Motor neuron (in vitro differentiated cells): ENCODE results near the gene SUSD6. TPM values are rescaled to one million over a fixed set of nuclear protein-coding genes. Genes with fewer than 3 reads are reported as not detected.
"Not testable (repeated sequence)": the region's sequence is repeated elsewhere in the genome, so short reads cannot be mapped to it uniquely, and the experiment has no call there.

Experiments
- ATAC-seq, 8 experiments: fragments of 200-7000 bp; cut with Tn5 transposase; replicated peaks in 6 of 8; 2 replicates each; pipeline ENCODE4 v1.8.0; 2021; ENCODE audit warnings: mild to moderate bottlenecking in 8 of 8, moderate library complexity in 8 of 8
- H3K27ac ChIP-seq, 2 donors: fragments of 250-450 bp; sonication (Bioruptor Pico); 2 replicates each; pipeline ENCODE4 v1.9.0; 2021; ENCODE audit warnings: antibody characterized with exemption in 2 of 2, mild to moderate bottlenecking in 2 of 2, moderate library complexity in 1 of 2
- H3K4me1 ChIP-seq, 2 donors: fragments of 250-450 bp; sonication (Bioruptor Pico); replicated peaks in 1 of 2; 2 replicates each; pipeline ENCODE4 v1.6.1; 2021; ENCODE audit warnings: antibody characterized with exemption in 2 of 2, mild to moderate bottlenecking in 2 of 2, moderate library complexity in 1 of 2
- H3K4me3 ChIP-seq, 5 donors: fragments of 250-450 bp; sonication (Bioruptor Pico); 2 replicates each; pipeline ENCODE4 v1.9.0; 2021; ENCODE audit warnings: antibody characterized with exemption in 5 of 5, mild to moderate bottlenecking in 5 of 5, moderate library complexity in 4 of 5
- WGBS, 10 experiments: fragments of 450-650 bp; shearing (Covaris generic); methylation state at CpG; one replicate each; pipeline ENCODE4 v1.0.0; 2022; 5-methylcytosine and 5-hydroxymethylcytosine counted together
- in situ Hi-C, 9 experiments: fragments of 400-800 bp; cut with MboI; loops; one replicate each; pipeline ENCODE4 v1.15.0; 2021; ENCODE audit warnings: low sequenced_read_pairs in 9 of 9, low pct_unique_long_range_greater_than_20kb in 2 of 9; ENCODE audit not compliant: unreplicated experiment in 9 of 9
- total RNA-seq, 8 experiments: library from RNA; unstranded; fragments of 300-600 nt; gene quantifications; 2 replicates each; pipeline versions ENCODE4 v1.2.3 to v1.2.4, GENCODE V29; 2022

Gene SUSD6
- total RNA-seq, 8 experiments from 2014 or later, result 6.5 to 36.3 (median 12.2) TPM

- Histone ChIP-seq H3K4me3 (no peak overlapping the region), H3K4me1 (peaks cover 33 to 35% of the 10 kb centered on the region in 2 donors), H3K27ac (no peak overlapping the region)
- ATAC-seq, result peak in 1 of 8 experiments; percentile 31
- 20 to 100% (median 72%) methylated on average over 1 to 4 of the region's 4 CpGs; no CpG with 5 or more reads in 1 of the 10 experiments for WGBS, 10 experiments
- in situ Hi-C loops, result no loop called here
Observed at GRCh38 chr14:69631509-69631908, 20.1 kb downstream of the SUSD6 start.

- in situ Hi-C loops, result no loop called here
- peak in 1 of 8 experiments; percentile 27 for ATAC-seq
- Histone ChIP-seq H3K4me1 (peaks cover 34 to 38% of the 10 kb centered on the region in 2 donors), H3K27ac (no peak overlapping the region), H3K4me3 (no peak overlapping the region)
- 0 to 80% (median 44%) methylated on average over 1 to 3 of the region's 4 CpGs; no CpG with 5 or more reads in 4 of the 10 experiments for WGBS, 10 experiments
Observed at GRCh38 chr14:69632164-69632563, 20.8 kb downstream of the SUSD6 start.

- H3K27ac ChIP-seq, result no peak overlapping the region
- in situ Hi-C loops, result no loop called here
- no peak for ATAC-seq
Observed at GRCh38 chr14:69632593-69633151, 21.3 kb downstream of the SUSD6 start.

GRCh38 chr14:69633238-69633637 is 21.8 kb downstream of the SUSD6 start:
- WGBS, 10 experiments, result 49 to 96% (median 65%) methylated on average over 2 to 3 of the region's 4 CpGs
- no peak overlapping the region for H3K27ac ChIP-seq
- peaks cover 44 to 49% of the 10 kb centered on the region in 2 donors for H3K4me1 ChIP-seq

More at GRCh38 chr14:69632593-69633151, 21.3 kb downstream of the SUSD6 start:
- H3K4me3 ChIP-seq, result no peak overlapping the region
- H3K4me1 ChIP-seq, result peaks cover 39 to 44% of the 10 kb centered on the region in 2 donors
- 74 to 100% (median 91%) methylated on average over 2 to 4 of the region's 6 CpGs; no CpG with 5 or more reads in 4 of the 10 experiments for WGBS, 10 experiments

GRCh38 chr14:69635981-69636639 is 24.7 kb downstream of the SUSD6 start:
- H3K27ac ChIP-seq, result no peak overlapping the region
- H3K4me1 ChIP-seq, result peaks cover 37 to 56% of the 10 kb centered on the region in 2 donors
- 57 to 100% (median 78%) methylated on average over 1 to 2 of the region's 4 CpGs; no CpG with 5 or more reads in 4 of the 10 experiments for WGBS, 10 experiments
- no peak overlapping the region for H3K4me3 ChIP-seq
- in situ Hi-C loops, result no loop called here
- peak in 7 of 8 experiments; percentile 9 to 47 (median 38) for ATAC-seq

More at GRCh38 chr14:69633238-69633637, 21.8 kb downstream of the SUSD6 start:
- no peak overlapping the region for H3K4me3 ChIP-seq
- in situ Hi-C loops, result no loop called here
- ATAC-seq, result no peak

- in situ Hi-C loops, result no loop called here
- H3K27ac ChIP-seq, result no peak overlapping the region
- 80 to 100% (median 100%) methylated on average over 1 to 7 of the region's 7 CpGs; no CpG with 5 or more reads in 5 of the 10 experiments for WGBS, 10 experiments
- ATAC-seq, result no peak
- H3K4me1 ChIP-seq, result peaks cover 37 to 52% of the 10 kb centered on the region in 2 donors
- H3K4me3 ChIP-seq, result no peak overlapping the region
Observed at GRCh38 chr14:69636718-69637480, 25.5 kb downstream of the SUSD6 start.

GRCh38 chr14:69637503-69638031 is 26.2 kb downstream of the SUSD6 start:
- H3K27ac ChIP-seq, result no peak overlapping the region
- ATAC-seq, result peak in 7 of 8 experiments; percentile 52 to 87 (median 80)
- no peak overlapping the region for H3K4me3 ChIP-seq
- WGBS, 10 experiments, result 0 to 17% methylated on average over 1 of the region's 3 CpGs; no CpG with 5 or more reads in 8 of the 10 experiments
- H3K4me1 ChIP-seq, result peaks cover 32 to 45% of the 10 kb centered on the region in 2 donors
- in situ Hi-C loops, result no loop called here

- in situ Hi-C loops, result no loop called here
- WGBS, 10 experiments, result 60 to 100% (median 90%) methylated on average over 1 of the region's 1 CpG
- Histone ChIP-seq H3K4me3 (no peak overlapping the region), H3K27ac (no peak overlapping the region), H3K4me1 (peaks cover 23 to 26% of the 10 kb centered on the region in 2 donors)
- no peak for ATAC-seq
Observed at GRCh38 chr14:69640931-69641330, 29.5 kb downstream of the SUSD6 start.

- H3K4me3 ChIP-seq, H3K27ac ChIP-seq, in situ Hi-C loops, ATAC-seq: not testable (repeated sequence)
- H3K4me1 ChIP-seq, result peaks cover 16% of the 10 kb centered on the region in 2 donors
- WGBS, 10 experiments, result 79 to 100% (median 100%) methylated on average over 1 to 4 of the region's 7 CpGs; no CpG with 5 or more reads in 3 of the 10 experiments
Observed at GRCh38 chr14:69642212-69642793, 30.9 kb downstream of the SUSD6 start.

GRCh38 chr14:69643430-69644200 is 32.2 kb downstream of the SUSD6 start:
- peak in 1 of 8 experiments; percentile 69 for ATAC-seq
- H3K4me1 ChIP-seq, result peaks cover 3 to 4% of the 10 kb centered on the region in 2 donors
- H3K4me3 ChIP-seq, result no peak overlapping the region
- in situ Hi-C loops, result no loop called here
- WGBS, 10 experiments, result 77 to 100% (median 96%) methylated on average over 2 to 4 of the region's 5 CpGs
- no peak overlapping the region for H3K27ac ChIP-seq

- no peak for ATAC-seq
- Histone ChIP-seq H3K4me1 (peaks cover 0 to 4% of the 10 kb centered on the region in 2 donors), H3K4me3 (no peak overlapping the region), H3K27ac (no peak overlapping the region)
- in situ Hi-C loops, result no loop called here
- WGBS, 10 experiments, result 100% methylated on average over 1 of the region's 1 CpG; no CpG with 5 or more reads in 6 of the 10 experiments
Observed at GRCh38 chr14:69644814-69645213, 33.4 kb downstream of the SUSD6 start.

GRCh38 chr14:69647213-69647612 is 35.8 kb downstream of the SUSD6 start:
- ATAC-seq, result no peak
- in situ Hi-C loops, result no loop called here
- 60 to 100% (median 86%) methylated on average over 1 to 2 of the region's 2 CpGs; no CpG with 5 or more reads in 4 of the 10 experiments for WGBS, 10 experiments
- Histone ChIP-seq H3K4me3 (no peak overlapping the region), H3K4me1 (peaks cover 0 to 15% of the 10 kb centered on the region in 2 donors), H3K27ac (no peak overlapping the region)
